Retinal pigment epithelial cell (primary cell): Measurements from ENCODE around the gene BET1.
"Not testable (repeated sequence)": the region's sequence is repeated elsewhere in the genome, so short reads cannot be mapped to it uniquely, and the experiment has no call there.

ENCODE experiments used
- DNase-seq: peaks from one replicate; pipeline ENCODE4 v3.0.0-alpha.2; 2010; ENCODE audit warnings: low read depth
- H3K4me3 ChIP-seq: 2 replicates; pipeline ENCODE4 v1.5.1; 2011; ENCODE audit warnings: mild to moderate bottlenecking, low read length, control low read depth, moderate library complexity
- TF ChIP-seq, protein P1 (sequence below): conservative IDR thresholded peaks from 2 replicates; pipeline ENCODE4 v1.5.1; 2011; ENCODE audit warnings: low read depth, low read length, control low read depth, inconsistent platforms

Gene BET1

DNA sequence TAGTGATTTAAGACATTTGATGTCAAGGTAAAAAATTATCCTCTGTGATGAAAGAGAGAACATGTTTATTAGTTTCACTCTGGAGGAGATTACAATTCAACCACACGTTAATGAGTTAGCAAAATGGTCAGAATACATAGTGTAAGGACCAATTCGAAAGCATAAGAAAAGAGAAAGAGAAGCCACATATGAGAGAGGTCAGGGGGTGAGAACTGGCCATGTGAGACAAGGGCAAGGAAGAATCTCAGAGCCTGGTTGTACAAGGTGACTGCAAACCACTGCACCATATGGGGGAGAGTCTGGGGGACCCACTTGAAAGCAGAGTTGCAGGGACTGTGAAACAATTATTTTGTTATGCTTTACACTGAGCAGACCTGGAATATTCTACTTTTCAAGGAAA is 27.7 kb upstream of the BET1 start:
- no peak for DNase-seq
- H3K4me3 ChIP-seq: no peak overlapping the region
- TF ChIP-seq, protein P1, sequence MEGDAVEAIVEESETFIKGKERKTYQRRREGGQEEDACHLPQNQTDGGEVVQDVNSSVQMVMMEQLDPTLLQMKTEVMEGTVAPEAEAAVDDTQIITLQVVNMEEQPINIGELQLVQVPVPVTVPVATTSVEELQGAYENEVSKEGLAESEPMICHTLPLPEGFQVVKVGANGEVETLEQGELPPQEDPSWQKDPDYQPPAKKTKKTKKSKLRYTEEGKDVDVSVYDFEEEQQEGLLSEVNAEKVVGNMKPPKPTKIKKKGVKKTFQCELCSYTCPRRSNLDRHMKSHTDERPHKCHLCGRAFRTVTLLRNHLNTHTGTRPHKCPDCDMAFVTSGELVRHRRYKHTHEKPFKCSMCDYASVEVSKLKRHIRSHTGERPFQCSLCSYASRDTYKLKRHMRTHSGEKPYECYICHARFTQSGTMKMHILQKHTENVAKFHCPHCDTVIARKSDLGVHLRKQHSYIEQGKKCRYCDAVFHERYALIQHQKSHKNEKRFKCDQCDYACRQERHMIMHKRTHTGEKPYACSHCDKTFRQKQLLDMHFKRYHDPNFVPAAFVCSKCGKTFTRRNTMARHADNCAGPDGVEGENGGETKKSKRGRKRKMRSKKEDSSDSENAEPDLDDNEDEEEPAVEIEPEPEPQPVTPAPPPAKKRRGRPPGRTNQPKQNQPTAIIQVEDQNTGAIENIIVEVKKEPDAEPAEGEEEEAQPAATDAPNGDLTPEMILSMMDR: no peak

DNA sequence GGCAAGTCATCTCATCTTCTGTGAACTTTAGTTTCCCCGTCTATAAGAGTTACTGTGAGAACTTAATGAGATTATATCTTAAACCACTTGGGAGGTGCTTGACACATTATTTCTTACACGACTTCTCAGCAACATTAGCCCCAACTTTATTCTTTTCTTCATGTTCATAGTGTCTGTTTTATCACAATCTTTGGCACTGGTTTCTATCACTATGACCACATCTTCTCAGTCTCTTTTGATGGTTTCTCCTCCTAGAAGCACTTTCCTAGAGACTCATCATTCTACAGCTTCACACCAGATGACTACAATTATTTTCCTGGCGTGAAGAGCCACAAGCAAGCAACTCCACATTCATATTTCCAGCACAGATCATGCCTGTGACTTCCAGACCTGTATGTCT is 26.5 kb upstream of the BET1 start:
- H3K4me3 ChIP-seq: no peak overlapping the region
- TF ChIP-seq, protein P1: no peak
- DNase-seq: no peak

DNA sequence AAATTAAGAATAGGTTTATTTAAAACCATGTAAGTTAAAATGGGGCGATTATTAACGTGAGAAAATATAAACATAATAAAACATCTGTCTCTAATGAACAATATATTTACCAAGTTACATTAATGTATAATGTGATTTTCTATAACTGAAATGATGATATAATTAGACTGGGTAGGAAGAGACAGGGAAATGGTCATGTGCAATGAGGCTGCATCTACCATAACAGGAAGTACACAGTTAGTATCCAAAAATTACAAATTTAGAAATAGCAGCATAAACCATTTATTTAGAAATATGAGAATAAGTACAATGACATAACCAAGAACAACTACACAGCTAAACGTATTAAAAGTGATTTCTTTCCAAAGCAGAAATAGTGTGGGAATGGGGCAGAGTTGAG is 25.8 kb upstream of the BET1 start:
- H3K4me3 ChIP-seq: no peak overlapping the region
- no peak for DNase-seq
- TF ChIP-seq, protein P1: no peak

DNA sequence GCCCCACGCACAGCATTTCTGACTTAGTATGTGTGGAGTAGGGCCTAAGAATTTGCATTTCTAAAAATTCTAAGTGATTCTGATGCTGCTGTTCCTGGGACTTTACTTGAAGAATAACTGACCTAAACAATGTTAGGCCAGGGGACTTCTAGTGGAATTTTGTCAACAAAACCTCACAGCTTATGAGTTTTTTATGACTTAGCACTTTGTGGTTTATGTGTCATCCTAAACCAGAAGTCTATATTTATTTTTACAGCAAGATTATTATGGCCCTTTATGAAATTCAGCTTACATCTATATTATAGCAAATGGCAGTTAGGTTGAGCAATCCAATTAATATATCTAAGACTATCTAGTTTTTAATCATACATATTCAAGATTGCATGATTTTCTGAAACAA is 24.6 kb upstream of the BET1 start:
- TF ChIP-seq, protein P1: no peak
- no peak overlapping the region for H3K4me3 ChIP-seq
- DNase-seq: no peak

DNA sequence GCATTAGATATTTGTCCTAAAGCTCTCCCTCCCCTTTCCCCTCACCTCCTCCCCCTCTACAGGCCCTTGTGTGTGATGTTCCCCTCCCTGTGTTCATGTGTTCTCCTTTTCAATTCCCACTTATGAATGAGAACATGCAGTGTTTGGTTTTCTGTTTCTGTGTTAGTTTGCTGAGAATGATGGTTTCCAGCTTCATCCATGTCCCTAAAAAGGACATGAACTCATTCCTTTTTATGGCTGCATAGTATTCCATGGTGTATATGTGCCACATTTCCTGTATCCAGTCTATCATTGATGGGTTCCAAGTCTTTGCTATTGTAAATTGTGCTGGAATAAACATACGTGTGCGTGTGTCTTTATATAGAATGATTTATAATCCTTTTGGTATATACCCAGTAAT is 22.5 kb upstream of the BET1 start:
- DNase-seq, H3K4me3 ChIP-seq: not testable (repeated sequence)

DNA sequence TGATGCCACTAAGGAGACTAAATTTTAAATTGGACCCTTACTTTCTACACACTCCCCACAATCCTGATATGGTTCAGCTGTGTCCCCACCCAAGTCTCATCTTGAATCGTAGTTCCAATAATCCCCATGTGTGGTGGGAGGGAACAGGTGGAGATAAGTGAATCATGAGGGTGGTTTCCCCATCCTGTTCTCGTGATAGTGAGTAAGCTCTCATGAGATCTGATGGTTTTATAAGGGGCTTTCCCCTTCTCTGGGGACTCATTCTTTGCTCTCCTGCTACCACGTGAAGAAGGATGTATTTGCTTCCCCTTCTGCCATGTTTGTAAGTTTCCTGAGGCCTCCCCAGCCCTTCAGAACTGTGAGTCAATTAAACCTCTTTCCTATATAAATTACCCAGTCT is 18.4 kb upstream of the BET1 start:
- no peak overlapping the region for H3K4me3 ChIP-seq
- DNase-seq: no peak

DNA sequence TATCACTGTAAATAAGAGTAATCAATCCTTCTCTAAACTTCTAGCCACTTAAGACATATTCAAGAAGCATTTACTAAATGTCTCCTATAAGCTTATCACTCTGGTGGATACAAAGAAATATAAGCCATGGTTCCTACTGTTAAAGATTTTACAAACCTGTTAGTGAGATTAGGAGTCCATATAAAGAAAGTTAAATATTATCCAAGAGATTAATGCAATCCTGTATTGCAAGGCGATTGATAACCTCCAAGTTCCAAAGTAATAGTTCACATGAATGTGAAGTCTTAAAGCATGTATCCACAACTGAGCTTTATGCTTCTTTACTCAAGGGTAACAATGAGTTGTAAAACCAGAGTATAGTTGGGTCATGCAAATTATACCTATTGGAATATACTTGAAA is 12.6 kb upstream of the BET1 start:
- no peak for DNase-seq
- H3K4me3 ChIP-seq: no peak overlapping the region
- TF ChIP-seq, protein P1: no peak

More for the DNA sequence above, 18.4 kb upstream of the BET1 start:
- TF ChIP-seq, protein P1: no peak

DNA sequence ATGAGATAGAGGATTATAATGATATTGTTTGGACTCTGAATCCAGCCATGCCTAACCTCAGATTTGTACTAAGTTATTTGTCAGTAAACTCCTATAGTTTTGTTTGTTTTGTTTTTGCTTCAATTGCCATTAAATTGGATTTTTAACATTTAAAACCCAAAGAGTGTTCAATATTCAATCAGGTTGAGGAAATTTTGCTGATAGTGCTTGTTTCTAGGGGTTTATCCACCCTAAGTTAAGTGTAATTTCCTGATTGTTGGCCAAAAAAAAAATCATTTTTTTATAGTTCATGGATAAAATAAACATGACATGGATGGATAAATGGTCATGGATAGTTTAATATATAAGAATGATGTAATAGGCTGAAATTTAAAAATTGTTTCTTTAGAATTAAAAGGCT is 11.4 kb upstream of the BET1 start:
- TF ChIP-seq, protein P1: no peak
- no peak overlapping the region for H3K4me3 ChIP-seq
- no peak for DNase-seq
